Measurements from ENCODE around the gene NEDD4L.

DNA sequence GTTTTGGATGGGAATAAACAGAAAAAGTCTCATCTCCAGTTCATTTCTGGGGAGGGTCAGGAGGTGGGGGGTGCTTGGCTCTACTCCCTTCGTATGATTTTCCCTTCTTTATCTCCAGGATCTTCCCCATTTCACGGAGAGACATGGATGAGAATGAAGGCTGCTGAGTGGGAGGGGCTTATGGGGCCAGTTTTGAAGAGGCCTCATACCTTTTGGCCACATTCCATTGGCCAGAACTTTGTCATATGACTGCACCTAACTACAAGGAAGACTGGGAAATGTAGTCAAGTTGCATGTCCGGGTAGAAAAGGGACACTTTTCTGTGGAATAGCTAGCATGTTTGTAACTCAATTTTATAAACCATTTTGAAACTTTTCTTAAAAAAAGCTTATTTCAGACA lies 117.6 kb downstream of the NEDD4L start:
- TF ChIP-seq, protein P1, sequence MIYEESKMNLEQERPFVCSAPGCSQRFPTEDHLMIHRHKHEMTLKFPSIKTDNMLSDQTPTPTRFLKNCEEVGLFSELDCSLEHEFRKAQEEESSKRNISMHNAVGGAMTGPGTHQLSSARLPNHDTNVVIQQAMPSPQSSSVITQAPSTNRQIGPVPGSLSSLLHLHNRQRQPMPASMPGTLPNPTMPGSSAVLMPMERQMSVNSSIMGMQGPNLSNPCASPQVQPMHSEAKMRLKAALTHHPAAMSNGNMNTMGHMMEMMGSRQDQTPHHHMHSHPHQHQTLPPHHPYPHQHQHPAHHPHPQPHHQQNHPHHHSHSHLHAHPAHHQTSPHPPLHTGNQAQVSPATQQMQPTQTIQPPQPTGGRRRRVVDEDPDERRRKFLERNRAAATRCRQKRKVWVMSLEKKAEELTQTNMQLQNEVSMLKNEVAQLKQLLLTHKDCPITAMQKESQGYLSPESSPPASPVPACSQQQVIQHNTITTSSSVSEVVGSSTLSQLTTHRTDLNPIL (CRISPR knock-in tag; IDR thresholded peaks at IDR 0.05; ENCODE audit: low read depth) = no peak
- no peak for TF ChIP-seq PPARA (CRISPR knock-in tag; IDR thresholded peaks at IDR 0.05; ENCODE audit: borderline replicate concordance)
- TF ChIP-seq ZFP30 (CRISPR knock-in tag; IDR thresholded peaks at IDR 0.05) = no peak
